Activated CD4-positive, alpha-beta T cell treated with anti-CD3 and anti-CD28 coated beads, Interleukin-2, amount 50 U/mL, for 1 hour (primary cell): ENCODE measurements around the gene SHE.

Experiments used
- DNase-seq: peaks from one replicate; pipeline ENCODE4 v3.0.0-alpha.2; 2020

Gene SHE

DNA sequence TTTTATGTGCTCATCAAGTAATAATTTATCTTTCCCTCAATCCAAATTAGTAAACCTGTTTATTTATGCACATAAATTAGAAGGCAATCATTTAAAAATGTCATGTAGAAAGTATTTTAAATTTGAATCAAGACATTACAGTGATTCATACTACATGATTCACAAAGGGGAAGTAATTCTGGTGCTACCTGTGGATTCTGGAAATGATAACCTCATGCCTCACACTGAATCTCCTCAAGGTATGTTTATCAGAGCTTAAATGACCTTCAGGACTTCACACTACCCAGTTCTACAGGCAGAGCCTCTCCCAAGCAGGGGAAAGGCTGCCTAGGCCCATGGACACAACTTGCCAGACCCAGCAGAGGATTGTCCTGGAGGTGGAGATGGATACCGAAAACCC, 25.4 kb downstream of the SHE start:
- no peak for DNase-seq

DNA sequence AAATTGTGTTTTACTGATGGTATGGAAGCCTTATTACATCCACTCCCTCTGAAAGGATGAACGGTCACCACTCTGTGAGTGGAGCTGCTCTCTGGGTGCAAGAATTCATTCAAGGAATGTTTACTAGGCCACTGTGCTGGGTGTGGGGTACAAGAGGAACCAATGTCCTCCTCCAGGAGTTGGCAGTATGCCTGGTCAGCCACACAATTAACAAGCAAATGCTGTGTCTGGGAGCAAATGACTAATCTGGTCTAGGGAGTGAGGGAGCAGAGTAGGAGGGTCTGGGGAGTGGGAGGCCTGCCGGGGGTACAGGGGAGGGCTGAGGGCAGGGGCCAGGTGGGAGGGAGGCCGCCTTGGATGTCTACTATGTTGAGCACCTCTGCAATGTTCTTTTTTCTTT, 27.4 kb downstream of the SHE start:
- no peak for DNase-seq

DNA sequence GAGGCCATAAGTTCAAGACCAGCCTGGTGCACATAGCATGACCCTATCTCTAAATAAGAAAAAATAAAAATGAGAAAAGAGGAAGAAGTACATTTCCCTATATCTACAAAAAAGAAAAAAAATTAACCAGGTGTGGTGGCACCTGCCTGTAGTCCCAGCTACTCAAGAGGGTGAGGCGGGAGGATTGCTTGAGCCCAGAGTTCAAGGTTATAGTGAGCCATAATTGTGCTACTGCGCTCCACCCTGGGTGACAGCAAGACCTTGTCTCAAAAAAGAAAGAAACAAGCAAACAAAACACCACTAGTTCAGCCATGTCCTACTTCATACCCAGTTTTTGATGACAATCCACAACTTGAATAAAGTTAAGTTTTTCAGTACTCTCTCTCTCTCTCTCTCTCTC, 30.9 kb downstream of the SHE start:
- no peak for DNase-seq

DNA sequence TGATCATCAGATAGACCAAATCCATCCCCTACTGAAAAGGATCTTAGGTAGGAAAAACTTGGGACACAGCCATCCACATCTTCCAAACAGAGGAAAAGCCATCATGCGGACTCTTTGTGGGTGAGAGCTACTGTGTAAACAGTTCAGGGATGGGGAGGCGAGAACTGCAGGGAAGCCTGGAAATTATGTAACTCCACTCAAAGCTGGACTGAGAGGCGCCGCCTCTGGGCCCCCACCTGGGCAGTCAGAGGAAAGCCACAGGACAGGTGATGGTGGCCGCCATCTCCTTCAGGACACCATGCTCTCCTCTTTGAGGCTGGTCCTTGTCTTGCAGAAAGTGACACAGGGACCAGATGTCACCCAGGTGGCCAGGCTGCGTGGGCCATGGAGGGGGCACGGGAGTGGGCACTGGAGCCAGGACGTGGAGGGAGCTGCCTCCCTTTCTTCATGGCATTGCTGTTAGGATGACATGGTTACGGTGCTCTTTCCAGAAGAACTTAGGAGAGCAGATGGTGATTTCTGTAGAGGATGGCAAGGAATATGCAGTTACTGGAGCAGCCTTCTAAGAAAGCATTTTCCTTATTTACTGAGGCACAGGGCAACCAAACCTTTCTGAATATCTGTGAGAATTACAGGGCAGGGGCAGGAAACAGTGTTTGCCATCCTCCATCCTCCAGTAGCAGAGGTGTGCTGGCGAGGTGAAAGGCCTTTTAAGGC, 32.2 kb downstream of the SHE start:
- no peak for DNase-seq

DNA sequence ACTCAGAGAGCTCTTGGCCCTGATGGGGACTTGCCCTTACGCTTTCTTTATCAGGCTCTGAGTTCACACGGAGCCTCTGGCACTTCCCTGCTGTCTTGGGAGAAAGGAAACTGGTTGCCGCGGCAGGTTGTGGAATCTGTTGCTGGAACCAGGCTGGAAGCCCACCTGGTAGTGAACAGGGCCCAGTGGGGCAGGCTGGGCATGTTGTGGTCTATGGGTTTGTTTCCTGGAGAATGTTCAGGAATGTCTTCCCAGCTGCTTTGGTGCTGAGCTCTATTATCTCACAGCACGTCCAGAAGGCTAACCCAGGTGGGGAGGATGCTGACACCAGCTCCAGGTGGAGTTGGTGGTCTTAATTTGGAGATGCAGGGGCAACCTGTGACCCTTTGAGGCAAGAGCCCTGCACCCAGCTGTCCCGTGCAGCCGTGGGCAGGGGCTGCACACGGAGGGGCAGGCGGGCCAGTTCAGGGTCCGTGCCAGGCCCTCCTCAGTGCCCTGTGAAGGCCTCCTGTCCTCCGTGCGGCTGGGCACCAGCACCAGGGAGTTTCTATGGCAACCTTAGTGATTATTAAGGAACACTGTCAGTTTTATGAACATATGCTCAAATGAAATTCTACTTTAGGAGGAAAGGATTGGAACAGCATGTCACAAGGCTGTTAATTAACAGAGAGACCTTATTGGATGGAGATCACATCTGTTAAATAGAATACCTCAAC, 33.5 kb downstream of the SHE start:
- DNase-seq = no peak

DNA sequence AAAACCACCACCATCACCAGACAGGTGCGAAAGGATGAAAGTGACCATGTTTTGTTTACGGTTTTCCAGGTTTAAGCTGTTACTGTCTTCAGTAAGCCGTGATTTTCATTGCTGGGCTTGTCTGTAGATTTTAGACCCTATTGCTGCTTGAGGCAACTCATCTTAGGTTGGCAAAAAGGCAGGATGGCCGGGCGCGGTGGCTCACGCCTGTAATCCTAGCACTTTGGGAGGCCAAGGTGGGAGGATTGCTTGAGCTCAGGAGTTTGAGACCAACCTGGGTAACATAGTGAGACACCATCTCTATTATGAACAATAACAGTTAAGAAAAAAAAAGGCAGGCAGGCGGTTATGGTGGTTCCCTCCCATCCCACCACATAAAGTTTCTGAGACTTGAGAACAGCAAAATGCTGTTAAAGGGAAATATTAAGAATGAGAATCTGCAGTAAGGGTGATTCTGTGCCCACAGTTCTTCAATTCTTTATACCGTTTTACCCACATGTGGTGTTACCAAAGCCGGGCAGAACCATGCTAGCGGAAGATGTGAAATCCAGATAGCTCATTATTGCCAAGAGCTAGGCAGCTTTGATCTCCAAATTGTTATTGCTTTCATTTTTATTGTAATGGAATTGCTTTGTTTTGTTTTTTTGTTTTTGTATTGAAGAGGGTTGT, 34.6 kb downstream of the SHE start:
- DNase-seq = no peak

DNA sequence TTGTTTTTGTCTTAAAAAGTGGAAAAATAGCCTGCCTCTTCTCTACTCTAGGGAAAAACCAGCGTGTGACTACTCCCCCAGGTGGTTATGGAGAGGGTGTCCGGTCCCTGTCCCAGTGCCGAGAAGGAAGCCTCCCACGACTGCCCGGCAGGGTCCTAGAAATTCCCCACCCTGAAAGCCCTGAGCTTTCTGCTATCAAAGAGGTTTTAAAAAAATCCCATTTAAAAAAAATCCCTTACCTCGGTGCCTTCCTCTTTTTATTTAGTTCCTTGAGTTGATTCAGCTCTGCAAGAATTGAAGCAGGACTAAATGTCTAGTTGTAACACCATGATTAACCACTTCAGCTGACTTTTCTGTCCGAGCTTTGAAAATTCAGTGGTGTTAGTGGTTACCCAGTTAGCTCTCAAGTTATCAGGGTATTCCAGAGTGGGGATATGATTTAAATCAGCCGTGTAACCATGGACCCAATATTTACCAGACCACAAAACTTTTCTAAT, 35.2 kb downstream of the SHE start:
- no peak for DNase-seq

DNA sequence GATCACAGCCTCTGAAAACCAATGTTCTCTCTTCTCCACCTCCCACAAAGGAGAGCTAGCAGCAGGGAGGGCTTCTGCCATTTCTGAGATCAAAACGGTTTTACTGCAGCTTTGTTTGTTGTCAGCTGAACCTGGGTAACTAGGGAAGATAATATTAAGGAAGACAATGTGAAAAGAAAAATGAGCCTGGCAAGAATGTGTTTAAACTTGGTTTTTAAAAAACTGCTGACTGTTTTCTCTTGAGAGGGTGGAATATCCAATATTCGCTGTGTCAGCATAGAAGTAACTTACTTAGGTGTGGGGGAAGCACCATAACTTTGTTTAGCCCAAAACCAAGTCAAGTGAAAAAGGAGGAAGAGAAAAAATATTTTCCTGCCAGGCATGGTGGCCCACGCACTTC, 36.0 kb downstream of the SHE start:
- no peak for DNase-seq

DNA sequence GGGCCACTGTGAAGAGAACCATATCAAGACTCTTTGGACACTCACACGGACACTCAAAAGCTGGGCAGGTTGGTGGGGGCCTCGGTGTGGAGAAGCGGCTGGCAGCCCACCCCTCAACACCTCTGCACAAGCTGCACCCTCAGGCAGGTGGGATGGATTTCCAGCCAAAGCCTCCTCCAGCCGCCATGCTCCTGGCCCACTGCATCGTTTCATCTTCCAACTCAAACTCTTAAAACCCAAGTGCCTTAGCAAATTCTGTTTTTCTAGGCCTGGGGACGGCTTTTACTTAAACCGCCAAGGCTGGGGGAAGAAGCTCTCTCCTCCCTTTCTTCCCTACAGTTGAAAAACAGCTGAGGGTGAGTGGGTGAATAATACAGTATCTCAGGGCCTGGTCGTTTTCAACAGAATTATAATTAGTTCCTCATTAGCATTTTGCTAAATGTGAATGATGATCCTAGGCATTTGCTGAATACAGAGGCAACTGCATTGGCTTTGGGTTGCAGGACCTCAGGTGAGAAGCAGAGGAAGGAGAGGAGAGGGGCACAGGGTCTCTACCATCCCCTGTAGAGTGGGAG, 36.5 kb downstream of the SHE start:
- DNase-seq = no peak

DNA sequence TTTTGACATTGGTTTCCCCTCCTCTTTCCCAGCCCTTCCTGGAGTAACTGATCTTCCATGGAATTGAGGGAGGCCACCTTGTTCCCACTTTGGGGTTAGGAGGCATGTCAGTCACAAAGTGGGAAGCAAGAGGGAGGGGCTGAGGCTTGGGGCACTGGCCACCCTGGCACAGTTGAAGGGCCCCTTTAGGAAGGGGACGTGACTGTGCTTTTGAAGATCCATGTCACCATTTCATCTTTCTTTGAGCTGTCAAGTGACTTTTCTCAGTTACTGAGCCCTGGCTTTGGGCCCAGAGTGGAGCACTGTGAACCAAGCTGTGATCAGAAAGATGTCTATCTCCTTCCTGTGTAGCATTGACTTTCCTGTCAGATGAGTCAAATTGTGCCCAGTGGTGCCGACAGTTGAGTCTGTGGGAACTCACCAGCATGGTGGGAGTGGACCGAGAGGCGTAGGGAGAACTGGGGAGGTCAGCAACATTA, 38.7 kb downstream of the SHE start:
- DNase-seq = peak; percentile 63

DNA sequence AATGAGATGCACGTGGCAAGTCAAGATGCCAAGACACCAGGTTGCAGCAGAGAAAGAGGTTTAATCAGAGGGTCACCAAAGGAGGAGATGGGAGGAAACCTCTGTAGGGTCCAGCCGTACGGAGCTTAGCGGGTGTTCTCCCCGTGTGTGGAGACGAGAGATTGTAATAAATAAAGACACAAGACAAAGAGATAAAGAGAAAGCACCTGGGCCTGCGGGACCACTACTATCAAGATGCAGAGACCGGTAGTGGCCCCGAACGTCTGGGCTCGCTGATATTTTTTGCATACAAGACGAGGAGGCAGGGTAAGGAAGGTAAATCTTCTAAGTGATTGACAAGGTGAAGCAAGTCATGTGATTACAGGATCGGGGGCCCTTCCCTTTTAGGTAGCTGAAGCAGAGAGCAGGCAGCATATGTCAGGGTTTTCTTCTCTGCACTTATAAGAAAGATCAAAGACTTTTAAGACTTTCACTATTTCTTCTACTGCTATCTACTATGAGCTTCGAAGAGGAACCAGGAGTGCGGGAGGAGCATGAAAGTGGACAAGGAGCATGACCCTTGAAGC, 41.4 kb downstream of the SHE start:
- no peak for DNase-seq

DNA sequence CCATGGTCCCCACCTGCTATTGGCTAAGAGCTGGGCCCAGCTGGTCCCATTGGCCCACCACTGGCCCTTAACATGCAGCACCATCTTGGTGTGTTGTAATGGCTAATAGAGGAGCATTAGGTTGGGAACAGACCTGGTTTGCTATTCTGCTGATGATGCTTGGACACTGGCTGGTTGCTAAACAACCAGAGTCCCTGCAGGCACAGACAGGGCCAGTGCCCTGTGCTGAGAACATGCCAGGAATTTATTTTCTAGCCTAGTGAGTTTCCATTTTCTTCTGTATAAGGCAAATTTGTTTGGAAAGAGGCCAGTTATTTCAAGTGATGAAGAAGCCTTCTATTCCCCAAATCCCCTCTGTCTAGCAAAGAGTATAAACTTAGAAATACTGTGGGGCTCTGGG, 43.1 kb downstream of the SHE start:
- DNase-seq = no peak

DNA sequence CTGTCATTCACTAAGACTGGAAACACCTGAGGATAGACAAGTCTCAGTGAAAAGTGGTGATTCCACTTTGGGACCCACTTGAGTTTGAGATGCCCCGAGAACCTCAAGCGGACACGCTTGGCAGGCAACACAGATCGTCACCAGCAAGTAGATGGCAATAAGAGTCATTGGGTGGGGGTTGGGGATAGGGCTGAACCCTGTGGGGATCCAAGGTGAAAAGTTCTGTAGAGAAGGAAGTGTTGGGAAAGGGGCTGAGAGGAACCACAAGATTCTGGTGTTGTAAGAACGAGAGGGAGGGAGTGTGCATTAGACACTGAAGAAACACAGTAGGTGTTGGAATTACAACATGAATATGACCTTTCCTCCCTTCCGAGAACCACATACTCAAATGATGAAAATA, 45.6 kb downstream of the SHE start:
- DNase-seq = no peak

DNA sequence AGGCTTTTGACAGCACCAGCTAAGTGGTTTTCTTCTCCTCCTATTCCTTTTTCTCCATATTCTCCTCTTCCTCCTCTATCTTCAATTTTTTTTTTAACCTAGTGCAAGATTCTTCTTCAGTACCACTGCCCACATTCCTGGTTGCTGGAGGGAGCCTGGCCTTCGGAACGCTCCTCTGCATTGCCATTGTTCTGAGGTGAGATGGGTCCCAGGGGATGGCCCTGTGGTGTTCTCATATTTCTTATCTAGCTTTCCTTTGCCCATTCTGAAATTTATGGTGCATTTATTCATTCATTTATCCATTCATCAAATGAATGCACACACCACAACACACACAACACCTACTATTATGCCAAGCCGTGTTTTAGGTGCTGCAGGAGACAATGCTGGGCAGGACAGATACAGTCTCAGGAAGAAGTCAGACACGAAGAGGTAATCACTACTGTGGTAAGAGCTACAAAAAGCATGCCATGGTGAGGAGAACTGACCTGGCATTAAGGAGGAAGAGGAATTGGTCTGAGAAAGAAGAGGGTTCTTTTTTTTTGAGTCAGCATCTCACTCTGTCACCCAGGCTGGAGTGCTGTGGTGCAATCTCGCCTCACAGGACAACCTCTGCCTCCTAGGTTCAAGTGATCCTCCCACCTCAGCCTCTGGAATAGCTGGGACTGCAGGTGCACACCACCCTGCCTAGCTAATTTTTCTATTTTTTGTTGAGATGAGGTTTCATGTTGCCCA, 47.7 kb downstream of the SHE start:
- DNase-seq = no peak

DNA sequence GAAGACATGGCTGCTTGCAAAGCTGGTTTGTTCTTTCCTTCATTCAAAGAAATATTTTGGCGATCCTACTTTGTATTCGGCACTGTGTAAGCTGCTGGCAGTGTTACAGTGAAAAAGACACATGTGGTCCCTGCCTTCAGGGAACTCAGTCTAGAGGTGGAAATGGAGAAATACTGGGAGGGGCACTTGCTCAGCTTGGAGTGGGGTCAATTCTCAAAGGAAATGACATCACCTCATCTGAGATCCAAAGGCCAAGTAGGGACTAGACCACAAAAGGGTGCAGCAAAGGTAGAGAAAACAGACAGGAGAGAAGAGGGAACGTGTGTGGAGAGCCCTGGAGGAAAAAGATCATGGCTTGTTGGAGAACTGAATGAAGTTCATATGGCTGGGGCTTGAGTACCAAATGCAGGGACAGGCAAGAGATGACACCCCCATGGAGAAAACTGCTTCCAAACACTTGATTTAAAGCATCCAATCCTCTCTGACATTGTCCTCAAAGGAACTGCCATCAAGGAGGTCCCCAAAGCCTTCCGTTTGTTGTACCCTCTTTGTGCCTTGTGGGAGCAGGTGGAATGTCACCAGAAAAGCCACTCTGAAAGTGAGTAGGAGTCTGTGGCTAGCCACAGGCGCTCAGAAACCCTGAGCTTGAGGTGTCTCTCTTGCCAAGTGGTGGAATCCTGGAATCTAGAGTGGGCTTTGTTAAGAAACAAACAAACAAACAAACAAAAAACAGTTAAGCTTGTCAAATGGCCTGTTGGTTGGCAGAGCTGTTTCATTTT, 48.4 kb downstream of the SHE start:
- DNase-seq = no peak

DNA sequence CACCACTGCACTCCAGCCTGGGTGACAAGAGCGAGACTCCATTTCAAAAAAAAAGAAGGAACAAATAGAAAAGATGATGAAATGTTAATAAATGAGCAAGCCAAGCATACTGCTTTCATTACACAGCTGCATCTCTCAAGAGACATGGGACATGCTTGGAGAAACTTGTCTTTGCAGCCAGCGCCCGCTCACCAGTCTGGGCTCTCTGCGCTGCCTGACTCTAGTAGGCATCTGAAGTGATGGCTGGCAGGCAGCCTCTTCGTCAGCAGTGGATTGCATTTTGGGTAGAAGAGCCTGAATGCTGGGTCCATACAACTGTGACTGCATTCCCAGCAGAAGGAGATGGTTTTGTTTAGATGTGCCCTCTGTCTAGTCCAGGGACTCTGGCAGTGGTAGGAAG, 49.1 kb downstream of the SHE start:
- no peak for DNase-seq

DNA sequence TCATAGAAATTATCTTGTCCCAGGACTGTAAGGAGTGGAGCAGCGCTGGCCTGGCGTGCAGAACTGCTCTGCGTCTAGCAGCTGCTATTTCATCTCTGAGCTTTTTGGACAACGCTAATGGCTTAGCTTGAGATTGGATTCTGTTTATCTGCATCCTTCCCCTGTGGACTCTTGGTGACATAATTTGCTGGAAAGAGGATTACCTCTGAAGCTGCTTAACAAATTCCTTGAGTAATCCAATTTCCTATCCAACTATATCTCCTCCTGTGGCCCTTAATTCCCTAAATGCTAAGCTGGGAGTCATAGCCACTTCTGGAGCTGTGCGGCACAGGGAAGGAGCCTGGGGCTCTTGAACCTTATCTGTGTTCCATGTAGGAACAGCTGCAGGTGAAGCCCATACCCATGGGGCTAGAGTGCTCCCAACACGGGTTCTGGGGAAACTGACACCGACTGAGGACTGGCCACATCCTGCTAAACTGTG, 53.8 kb downstream of the SHE start:
- no peak for DNase-seq

DNA sequence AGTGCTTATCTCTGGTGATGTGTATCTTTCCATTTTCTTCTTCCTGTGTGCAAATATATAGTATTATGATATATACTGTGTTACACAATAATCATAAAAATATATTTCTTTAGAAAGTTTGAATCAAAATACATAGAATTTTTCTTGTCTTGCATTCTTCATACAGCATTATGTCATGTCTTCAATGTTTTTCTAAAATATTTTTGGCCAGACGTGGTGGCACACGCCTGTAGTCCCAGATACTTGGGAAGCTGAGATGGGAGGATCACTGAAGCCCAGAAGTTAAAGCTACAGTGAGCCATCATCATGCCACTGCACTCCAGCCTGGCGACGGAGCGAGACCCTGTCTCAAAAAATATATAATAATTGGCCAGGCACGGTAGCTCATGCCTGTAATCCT, 55.4 kb downstream of the SHE start:
- no peak for DNase-seq

DNA sequence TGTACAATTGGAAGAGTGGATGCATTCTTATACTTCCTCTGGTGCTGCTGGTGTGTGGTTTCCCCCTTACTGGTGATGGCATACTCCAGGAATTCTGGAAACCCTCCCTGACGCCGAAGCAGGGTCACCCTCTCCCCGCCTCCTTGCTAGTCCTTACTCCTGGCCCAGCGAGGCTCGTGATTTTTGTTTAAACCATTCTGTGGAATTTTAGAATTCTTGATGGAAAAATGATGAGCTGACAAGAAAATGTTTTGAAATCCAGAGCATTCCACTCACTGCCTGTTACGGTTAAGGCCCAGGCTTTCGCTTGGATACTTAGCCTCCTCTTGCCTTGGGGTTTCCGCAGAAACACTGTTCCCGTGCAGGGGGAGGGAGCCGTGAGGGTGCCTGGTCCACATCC, 55.9 kb downstream of the SHE start:
- no peak for DNase-seq

DNA sequence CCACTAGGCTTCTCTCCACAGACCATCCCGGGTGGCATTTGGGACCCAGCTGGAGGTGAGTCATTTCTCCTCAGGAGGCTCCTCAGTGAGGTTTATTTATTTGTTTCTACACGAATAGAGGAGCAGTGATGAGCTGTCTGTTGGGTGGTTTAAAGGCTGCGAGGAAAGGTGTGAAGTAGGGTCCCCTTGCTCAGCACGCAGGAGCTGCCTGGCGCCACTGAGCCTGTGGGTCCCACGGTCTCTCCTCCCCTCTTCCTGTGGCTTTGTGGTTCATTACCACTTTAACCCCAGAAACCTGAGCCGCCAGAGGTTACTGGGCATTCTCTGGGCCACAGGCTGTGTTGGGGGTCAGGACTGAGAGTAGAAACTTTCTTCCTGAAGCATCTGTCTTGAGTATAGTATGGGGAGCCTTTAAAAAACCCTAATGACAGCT, 57.2 kb downstream of the SHE start:
- DNase-seq = no peak

DNA sequence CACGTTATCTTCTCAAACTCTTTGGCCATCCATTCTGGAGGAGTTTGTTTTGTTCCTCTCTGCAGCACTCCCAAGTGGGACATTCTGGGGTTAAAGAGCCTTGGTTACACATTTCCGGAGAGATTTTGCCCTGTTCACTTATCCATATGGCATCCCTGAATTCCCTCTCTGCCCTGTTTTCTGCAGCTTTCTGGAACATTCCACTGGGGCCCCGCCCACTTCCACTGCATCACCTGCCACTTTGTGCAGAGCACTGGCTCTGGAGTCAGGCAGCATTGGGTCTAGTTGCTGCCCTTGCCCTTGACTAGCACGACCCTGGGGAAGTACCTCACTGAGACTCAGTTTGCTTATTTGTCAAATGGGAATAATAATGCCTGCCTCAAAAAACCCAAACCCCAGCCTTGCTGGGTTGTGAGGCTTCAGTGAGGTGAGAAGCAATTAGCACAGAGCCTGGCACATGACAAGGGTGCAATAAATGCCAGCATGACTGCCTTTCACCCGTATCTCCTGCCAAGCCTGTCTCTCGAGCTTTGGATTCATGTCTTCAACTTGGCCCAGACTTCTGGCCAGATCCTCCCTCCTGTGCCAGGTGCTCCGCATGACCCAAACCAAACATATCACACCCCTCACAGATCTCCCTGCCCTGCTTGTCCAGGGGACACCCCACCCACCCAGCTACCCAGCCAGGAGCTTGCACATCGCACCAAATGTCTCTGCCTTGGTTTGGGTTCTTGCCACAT, 58.8 kb downstream of the SHE start:
- no peak for DNase-seq
